ENCODE measurements around the gene TNFRSF9. TPM values are rescaled to one million over a fixed set of nuclear protein-coding genes. Genes with fewer than 3 reads are reported as not detected.

Gene TNFRSF9
- total RNA-seq, 1 experiment from 2014 or later, result not detected

- DNase-seq (ENCODE audit: low spot score) (no peak), ATAC-seq (no peak)
- H3K27me3 Mint-ChIP-seq (ENCODE audit: low read depth), result no peaks in the 10 kb centered on the region
- H3K4me1 Mint-ChIP-seq, result 0 out of 2 replicates have a peak, but pooled peaks cover 2% of the 10 kb centered on the region
- no peak overlapping the region for H3K4me3 Mint-ChIP-seq
- H3K27ac Mint-ChIP-seq, result no peak overlapping the region
- TF ChIP-seq ZNF317 (CRISPR knock-in tag; IDR thresholded peaks at IDR 0.05; ENCODE audit: borderline replicate concordance, low read depth), result no peak
- no peak for TF ChIP-seq HMGXB4 (CRISPR knock-in tag; IDR thresholded peaks at IDR 0.05)
- TF ChIP-seq PREB (CRISPR knock-in tag; IDR thresholded peaks at IDR 0.05; ENCODE audit: borderline replicate concordance), result no peak
- TF ChIP-seq CREM (CRISPR knock-in tag; IDR thresholded peaks at IDR 0.05), result no peak
- no peak for TF ChIP-seq NR2C2 (CRISPR knock-in tag; IDR thresholded peaks at IDR 0.05)
- no peak for TF ChIP-seq NR3C1 (CRISPR knock-in tag; conservative IDR thresholded peaks at IDR 0.05; ENCODE audit: low read depth)
- TF ChIP-seq FOXK1 (CRISPR knock-in tag; IDR thresholded peaks at IDR 0.05), result no peak
- TF ChIP-seq PRRX2 (CRISPR knock-in tag; IDR thresholded peaks at IDR 0.05), result no peak
- TF ChIP-seq JAZF1 (CRISPR knock-in tag; IDR thresholded peaks at IDR 0.05), result no peak
- H3K9me3 Mint-ChIP-seq, result no peaks in the 10 kb centered on the region
- ChIA-PET CTCF (interaction anchor here (0.7 kb wide), 1 partner anchor 9 kb away, joined by 4 read pairs; no protein-coding TSS in a partner anchor), POLR2A (no interaction called here)
- H3K36me3 Mint-ChIP-seq, result peaks cover 59% of the 10 kb centered on the region
Measured at GRCh38 chr1:7972285-7972684, 31.6 kb upstream of the TNFRSF9 start.

GRCh38 chr1:7971024-7971423 lies 30.4 kb upstream of the TNFRSF9 start:
- no peak for DNase-seq (ENCODE audit: low spot score)
- ChIA-PET POLR2A (no interaction called here), CTCF (no interaction called here)
- H3K9me3 Mint-ChIP-seq, result no peaks in the 10 kb centered on the region
- ATAC-seq, result no peak
- no peak overlapping the region for H3K27ac Mint-ChIP-seq
- H3K4me1 Mint-ChIP-seq, result 0 out of 2 replicates have a peak, but pooled peaks cover 2% of the 10 kb centered on the region
- no peak for TF ChIP-seq ZNF671 (CRISPR knock-in tag; IDR thresholded peaks at IDR 0.05)
- no peak overlapping the region for H3K4me3 Mint-ChIP-seq
- H3K27me3 Mint-ChIP-seq (ENCODE audit: low read depth), result no peaks in the 10 kb centered on the region
- H3K36me3 Mint-ChIP-seq, result peaks cover 62% of the 10 kb centered on the region

- Mint-ChIP-seq H3K27ac (no peak overlapping the region), H3K27me3 (ENCODE audit: low read depth) (no peaks in the 10 kb centered on the region), H3K4me1 (no peaks in the 10 kb centered on the region), H3K36me3 (peaks cover 66% of the 10 kb centered on the region), H3K4me3 (no peak overlapping the region), H3K9me3 (no peaks in the 10 kb centered on the region)
- CTCF ChIA-PET, result no interaction called here
- no peak for ATAC-seq
- no peak for DNase-seq (ENCODE audit: low spot score)
- TF ChIP-seq ZNF232 (CRISPR knock-in tag; IDR thresholded peaks at IDR 0.05) (no peak), SP1 (CRISPR knock-in tag; conservative IDR thresholded peaks at IDR 0.05) (no peak), ESRRA (CRISPR knock-in tag; IDR thresholded peaks at IDR 0.05; ENCODE audit: borderline replicate concordance) (no peak), ZNF423 (CRISPR knock-in tag; IDR thresholded peaks at IDR 0.05) (no peak), MLX (CRISPR knock-in tag; IDR thresholded peaks at IDR 0.05) (no peak), ZNF281 (CRISPR knock-in tag; IDR thresholded peaks at IDR 0.05) (no peak), ZNF121 (CRISPR knock-in tag; IDR thresholded peaks at IDR 0.05) (no peak), SOX15 (CRISPR knock-in tag; IDR thresholded peaks at IDR 0.05) (no peak)
- POLR2A ChIA-PET, result no interaction called here
Measured at GRCh38 chr1:7970246-7970645, 29.6 kb upstream of the TNFRSF9 start.
